Measurements from ENCODE around the gene GPR135.

Gene GPR135

DNA sequence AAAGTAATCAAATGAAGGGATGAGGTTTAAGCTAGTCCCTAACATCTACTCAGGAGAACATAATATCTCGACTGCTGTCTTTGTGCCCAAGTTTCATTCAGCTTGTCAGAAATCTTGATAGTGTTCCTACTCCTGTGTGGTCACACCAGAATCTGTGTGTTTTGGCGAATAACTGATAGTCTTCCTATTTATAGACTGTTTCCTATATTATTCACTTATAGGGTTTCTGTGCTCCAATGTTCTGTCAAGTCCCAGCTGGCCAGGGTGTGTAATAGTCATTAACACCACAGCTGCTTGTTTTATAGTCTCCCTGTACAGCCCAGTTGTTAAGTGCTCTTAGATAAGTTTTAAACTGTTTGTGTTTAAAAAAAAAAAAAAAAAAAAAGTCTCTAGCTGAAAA is 45.9 kb downstream of the GPR135 start:
- DNase-seq, result no peak

DNA sequence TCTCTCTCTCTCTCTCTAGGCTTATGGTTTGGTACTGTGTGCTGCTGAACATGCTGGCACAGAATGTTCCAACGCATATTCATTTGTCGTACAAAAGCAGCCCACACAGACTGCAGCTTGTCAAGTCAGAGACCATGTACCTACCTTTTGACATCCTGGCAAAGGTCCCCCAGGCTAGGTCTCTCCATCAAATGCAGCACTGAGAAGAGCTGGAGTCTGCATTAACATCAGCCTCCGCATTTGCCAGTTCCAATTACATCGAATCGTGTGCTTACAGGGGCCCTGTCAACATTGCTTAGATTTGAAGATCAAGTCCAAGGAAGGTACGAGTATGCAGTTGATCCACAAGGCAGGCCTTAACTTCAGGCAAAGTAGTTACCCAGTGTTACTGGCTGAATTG is 47.9 kb downstream of the GPR135 start:
- DNase-seq, result no peak

DNA sequence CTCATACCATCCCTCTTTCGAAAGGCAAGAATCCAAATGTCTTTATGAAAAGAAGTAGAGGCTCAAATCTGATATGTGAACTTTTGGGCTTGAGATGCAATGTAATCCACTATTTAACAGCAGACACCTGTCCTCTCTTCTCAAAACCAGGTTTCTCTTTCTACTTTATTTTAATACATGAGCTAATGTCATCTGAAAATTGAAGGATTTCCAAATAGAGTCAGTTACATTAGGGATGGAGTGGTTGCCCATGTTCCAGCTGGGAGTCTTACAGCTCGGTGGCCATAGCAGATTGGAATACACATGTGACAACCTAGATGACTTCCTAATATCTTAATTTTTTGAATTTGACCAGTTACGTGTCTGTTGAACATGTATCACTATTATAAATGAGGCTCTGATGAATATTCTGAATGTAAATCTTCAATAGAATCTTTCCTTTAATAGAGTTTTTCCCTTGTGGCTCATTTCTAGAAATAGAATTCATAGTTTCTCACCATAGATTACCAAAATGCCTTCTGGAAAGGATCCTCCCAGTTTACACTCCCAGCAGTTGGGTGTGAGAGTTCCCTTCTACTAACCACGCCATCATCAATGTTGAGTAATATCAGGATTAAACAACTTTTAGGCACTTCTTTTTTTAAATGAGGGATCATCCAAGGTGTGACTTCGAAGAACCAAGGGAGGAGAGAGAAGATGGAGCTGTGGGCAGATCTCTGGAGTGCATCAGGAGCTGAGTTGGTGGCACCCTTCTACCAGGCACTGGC is 49.2 kb downstream of the GPR135 start:
- no peak for DNase-seq
